Spleen (tissue), 7 donors: ENCODE results near the gene ADRA2A.
A peak's percentile ranks its signal among the peaks of the same experiment; 100 is the strongest.

ENCODE experiments used
- POLR2A ChIP-seq, 3 donors: fragments of 450-650 bp; IDR thresholded peaks; one replicate each; pipeline ENCODE4 v1.5.1; 2017; ENCODE audit warnings: antibody characterized with exemption in 3 of 3, mild to moderate bottlenecking in 1 of 3
- TF ChIP-seq, protein P1 (sequence below), 11 experiments: fragments of 200-600 bp in 7 of 11; fragments of 450-650 bp in 4 of 11; sonication (generic) in 4 of 11; IDR thresholded peaks in 8 of 11; conservative IDR thresholded peaks in 3 of 11; 1 replicate in 7 of 11; 2 replicates in 4 of 11; pipeline versions ENCODE4 v1.4.0 to v1.8.0; 2016 to 2021; ENCODE audit warnings: antibody characterized with exemption in 11 of 11, inconsistent platforms in 4 of 11, mild to moderate bottlenecking in 1 of 11
- donor health status: DM: no; HTN: no; CAD: no; lungs with moderate emphysema.
- donor health status: DM: no; HTN: no; CAD: no.
- donor health status: DM: no; HTN: no; CAD: no.

DNA sequence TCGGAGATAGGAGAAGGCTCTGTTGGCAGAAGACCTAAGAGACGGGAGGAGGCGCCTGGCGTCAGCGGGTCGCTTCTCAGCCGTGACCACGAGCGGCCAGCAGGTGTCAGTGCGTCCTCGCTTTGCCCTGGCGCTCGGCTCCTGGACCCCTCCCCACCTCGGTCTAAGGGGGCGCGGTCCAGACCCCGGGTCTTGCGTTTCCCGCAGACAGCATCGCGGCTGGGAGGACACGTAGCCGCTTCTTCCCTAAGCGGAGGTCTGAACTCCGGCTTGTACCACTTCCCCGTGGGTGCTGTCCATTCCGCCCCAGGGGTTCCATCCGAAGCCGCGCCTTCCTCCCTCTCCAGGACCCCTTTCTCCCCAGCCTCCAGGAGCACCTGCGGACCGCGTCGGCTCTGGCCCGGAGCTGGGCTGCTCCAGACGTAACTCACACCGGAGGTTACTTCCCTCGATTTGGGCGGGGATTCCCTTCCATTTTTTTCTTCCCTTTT is 593 bp upstream of the ADRA2A start:
- TF ChIP-seq, protein P1, sequence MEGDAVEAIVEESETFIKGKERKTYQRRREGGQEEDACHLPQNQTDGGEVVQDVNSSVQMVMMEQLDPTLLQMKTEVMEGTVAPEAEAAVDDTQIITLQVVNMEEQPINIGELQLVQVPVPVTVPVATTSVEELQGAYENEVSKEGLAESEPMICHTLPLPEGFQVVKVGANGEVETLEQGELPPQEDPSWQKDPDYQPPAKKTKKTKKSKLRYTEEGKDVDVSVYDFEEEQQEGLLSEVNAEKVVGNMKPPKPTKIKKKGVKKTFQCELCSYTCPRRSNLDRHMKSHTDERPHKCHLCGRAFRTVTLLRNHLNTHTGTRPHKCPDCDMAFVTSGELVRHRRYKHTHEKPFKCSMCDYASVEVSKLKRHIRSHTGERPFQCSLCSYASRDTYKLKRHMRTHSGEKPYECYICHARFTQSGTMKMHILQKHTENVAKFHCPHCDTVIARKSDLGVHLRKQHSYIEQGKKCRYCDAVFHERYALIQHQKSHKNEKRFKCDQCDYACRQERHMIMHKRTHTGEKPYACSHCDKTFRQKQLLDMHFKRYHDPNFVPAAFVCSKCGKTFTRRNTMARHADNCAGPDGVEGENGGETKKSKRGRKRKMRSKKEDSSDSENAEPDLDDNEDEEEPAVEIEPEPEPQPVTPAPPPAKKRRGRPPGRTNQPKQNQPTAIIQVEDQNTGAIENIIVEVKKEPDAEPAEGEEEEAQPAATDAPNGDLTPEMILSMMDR (IDR thresholded peaks at IDR 0.05 in 8 of 11, conservative IDR thresholded peaks at IDR 0.05 in 3 of 11), result peak; percentile 20 to 79 (median 60)
- no peak for TF ChIP-seq POLR2A (IDR thresholded peaks at IDR 0.05)
